Measurements from ENCODE around the gene SPAAR.

SPAAR gene

GRCh38 chr9:35951736-35952135, 42.4 kb downstream of the SPAAR start:
- no peak for DNase-seq

- DNase-seq: no peak
These were observed 43.4 kb downstream of the SPAAR start for GRCh38 chr9:35952526-35953191.

DNA sequence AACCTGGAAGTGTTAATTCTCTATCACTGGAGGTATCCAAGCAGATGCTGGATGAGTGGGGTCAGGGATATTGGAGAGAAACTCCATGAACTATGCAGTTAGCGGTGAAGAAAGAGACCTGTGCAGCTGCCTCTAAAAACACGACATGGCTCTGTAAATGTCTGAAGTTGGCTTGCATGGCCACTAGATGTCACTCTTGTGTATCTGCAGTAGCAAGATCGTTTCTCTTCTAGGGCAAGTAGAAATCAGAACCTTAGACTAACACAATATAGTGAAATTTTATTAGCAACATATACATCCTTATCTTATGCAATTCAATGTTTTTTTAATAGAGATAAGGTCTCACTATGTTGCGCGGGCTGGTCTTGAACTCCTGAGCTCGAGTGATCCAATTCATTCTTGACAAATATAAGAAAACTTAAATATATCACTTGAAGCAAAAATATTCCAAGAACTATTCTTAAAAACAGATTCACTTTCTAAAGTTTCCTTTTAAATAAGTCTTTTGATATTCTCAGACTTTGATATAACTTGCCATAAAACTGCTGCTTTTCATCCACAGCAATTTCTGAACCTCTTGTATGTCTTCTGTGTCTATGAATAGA, 45.8 kb downstream of the SPAAR start:
- no peak for DNase-seq

GRCh38 chr9:35956651-35957050, 47.4 kb downstream of the SPAAR start:
- DNase-seq: no peak

GRCh38 chr9:35958104-35958837, 49.0 kb downstream of the SPAAR start, which contains the start of gene OR2S2:
Gene OR2S2 (minus strand): TSS chr9:35958154. CDS start chr9:35958098, 56 bp downstream.
- no peak for DNase-seq

GRCh38 chr9:35960039-35960655, 50.9 kb downstream of the SPAAR start:
- DNase-seq: no peak

Measured in NCI-H187 (cell line).